ENCODE measurements around the gene ZNF407.

Gene ZNF407

DNA sequence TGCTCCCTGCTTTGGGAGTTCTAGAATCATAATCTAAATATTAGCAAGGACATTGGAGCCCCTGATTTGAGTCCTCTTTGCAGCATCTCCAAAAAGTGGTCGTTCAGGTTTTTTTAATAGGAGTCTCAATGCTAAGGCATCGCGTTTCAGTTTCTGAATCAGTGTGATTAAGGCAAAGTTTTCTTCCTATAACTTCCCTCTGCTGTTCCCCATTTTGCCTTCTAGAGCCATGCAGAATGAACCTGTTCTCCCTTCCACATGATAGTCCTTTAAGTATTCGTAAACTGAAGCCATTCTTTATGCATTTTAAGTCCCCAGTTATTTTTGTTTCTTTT lies 451.8 kb downstream of the ZNF407 start:
- no peak for DNase-seq (ENCODE audit: low read depth, low spot score)

DNA sequence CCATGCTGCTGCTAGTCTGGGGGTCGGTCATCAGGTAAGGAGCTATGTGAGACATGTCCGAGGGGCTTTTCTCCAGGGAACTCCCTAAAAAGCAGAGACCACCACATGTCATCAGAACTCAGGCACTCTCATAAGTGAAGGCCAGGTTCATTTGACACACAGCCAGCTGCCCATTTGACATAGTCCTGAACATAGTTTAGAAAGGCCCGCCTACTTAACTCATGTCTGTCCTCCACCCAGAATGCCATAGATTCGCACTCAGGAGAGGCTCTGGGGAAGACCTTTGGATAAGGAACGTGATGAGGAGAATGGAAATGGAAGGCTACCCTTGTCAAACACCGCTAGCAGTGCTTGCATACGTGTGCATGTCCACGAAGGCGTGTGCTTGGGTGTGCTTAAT lies 454.1 kb downstream of the ZNF407 start:
- no peak for DNase-seq (ENCODE audit: low read depth, low spot score)

DNA sequence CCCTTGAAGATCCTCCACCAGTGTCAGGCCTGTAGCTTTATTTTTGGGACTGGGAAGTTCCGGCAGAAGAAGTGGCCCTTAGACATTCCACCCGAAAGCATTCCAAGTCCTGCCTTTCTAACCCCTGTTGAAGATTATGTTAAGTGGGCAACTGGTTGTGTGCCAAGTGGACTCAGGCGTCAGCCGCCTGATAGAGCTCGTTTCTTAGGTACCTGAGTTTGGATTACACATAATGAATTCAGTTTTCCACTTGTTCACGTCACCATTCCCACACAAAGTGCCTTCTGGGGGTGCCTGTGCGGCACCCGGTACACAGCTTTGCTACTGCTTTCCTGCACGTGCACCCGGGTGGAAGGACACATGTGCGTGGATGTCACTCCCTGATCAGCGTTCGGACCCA lies 454.8 kb downstream of the ZNF407 start:
- no peak for DNase-seq (ENCODE audit: low read depth, low spot score)

DNA sequence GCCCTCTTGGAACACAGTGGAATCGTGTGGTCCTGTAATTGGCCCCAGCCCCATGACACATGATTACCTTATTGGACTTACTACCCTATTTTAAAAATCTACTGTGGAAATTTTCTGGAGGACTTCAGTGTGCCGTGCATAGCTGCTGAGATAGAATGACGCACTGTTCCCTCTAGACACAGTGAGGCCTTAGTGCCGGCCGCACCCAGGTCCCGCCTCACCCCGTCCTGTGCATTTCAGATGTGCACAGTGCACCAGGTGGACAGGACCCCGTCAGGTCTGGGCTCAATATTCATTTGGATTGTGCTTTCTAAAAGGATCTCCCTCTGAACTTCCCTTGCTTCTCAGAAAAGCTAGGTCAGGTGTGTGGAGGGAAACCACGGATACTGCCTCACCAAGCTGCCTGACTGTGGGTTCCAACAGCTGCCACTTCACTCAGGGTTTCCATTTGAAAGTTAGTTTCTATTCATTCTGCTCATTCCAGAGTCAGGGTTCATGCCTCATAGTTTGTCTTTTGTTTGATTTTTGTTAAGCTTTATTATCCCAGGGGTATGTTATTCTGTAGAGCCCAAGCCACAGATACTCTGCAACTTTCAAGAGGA lies 455.5 kb downstream of the ZNF407 start:
- no peak for DNase-seq (ENCODE audit: low read depth, low spot score)

DNA sequence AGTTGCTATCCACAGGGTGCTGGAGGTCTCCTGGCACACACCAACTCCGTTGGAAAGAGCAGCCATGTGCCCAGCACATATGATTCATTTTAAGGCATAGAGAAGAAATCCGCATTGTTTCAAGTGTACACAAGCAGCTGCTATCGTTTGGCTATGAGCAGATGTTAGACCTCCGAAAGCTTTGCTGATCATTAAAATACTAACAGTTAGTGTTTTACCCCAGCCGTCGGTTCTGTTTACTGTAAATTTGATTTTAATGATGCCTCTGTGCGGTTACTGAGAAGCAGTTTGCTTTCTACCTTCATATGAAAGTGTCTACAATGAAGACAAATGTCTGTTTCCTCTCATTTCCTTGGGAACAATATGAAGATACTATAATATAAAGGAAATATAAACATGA lies 456.4 kb downstream of the ZNF407 start:
- no peak for DNase-seq (ENCODE audit: low read depth, low spot score)

DNA sequence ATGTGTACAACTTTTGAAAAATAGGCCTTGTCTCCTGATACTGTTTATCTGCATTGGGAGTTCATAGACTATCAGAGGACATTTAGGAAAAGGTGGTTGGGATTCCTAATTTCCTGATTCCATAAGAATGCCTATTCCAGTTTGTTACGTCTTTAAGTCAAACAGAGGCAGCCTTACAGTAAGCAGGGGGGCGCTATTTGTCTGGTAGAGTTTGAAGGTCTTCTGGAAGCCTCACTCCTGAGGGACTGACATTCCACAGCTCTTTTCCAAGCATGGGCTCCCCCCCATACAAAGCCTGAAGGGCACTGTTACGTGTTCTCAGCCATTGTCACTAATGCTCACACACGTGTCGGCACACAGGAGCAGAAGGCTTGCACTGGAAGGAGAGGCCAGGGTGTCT lies 456.9 kb downstream of the ZNF407 start:
- DNase-seq (ENCODE audit: low read depth, low spot score) = no peak

DNA sequence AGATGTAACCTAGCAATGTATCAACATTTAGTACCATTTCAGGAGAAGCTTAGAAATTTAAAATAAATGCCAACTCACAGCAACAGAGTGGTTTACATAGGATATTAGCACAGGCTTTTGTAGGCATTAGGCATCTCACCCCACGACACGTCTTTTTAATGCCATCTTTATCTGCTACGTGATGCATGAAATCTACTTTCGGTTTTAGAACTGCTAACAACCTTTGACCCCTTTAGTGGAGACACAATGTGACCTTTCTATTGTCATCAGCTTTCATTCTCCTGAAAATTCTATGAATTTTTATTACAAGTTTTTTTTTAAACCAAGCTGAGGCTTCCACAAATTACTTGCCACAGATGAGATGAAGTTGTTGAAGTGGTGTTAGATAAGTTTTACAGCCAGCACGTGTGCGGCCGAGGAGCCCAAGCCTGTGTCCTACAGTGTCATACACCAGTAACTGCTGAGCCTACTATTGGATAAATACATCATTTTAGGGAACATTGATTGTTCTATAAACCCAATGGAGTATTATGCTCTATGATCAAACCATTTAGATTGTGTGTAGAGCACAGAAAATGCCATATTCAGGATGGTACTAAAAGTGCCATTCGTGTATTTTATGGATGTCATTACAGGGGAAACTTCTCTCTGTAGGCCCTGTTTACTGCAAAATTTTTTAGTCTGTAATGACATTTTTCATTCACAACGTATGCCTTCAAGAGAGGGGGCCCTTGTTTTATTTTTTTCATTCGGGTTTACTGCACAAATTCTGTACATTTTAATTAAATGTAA lies 459.7 kb downstream of the ZNF407 start:
- no peak for DNase-seq (ENCODE audit: low read depth, low spot score)

DNA sequence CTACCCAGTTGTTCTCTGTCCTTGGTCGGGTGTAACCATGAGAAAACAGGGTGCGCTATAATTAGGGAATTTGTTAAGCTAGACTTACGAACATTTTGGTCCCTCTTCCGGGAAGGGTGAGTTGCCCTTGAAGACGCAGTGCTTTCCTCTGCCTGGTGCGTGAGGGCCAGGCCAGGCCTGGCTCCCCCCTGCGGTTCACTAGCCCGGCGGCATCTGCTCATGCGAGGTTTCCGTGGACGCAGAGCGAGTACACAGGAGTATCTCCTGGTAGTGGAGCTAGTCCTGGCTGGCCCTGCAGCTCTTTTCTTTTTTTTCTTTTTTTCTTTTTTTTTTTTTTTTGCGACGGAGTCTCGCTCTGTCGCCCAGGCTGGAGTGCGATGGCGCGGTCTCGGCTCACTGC lies 462.5 kb downstream of the ZNF407 start:
- no peak for DNase-seq (ENCODE audit: low read depth, low spot score)

DNA sequence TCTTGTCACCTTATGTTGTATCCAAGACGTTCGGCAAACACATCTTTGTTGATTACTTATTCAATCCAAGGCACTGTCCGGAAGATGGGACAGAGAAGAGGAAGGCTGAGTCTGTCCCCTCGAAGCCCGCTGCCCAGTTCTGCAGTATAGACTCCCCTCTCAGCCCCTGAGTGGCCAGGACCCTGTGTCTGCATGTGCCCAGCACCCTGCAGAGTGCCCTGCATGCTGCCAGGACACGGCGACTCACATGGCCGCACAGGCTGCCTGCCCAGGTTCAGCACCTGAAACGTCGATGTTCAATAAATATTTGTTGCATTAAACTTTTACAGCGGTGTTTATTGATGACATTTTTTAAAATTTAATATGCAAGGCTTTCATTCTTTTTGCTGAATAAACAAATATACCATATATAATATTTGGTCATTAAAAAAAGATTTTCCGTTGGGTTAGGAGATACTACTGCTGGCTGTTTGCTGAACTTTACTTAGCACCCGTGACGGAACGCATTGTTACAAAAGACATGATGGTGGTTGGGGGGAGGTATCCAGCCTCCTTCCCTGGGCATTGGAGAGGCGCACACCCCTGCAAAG lies 464.7 kb downstream of the ZNF407 start:
- DNase-seq (ENCODE audit: low read depth, low spot score) = no peak

DNA sequence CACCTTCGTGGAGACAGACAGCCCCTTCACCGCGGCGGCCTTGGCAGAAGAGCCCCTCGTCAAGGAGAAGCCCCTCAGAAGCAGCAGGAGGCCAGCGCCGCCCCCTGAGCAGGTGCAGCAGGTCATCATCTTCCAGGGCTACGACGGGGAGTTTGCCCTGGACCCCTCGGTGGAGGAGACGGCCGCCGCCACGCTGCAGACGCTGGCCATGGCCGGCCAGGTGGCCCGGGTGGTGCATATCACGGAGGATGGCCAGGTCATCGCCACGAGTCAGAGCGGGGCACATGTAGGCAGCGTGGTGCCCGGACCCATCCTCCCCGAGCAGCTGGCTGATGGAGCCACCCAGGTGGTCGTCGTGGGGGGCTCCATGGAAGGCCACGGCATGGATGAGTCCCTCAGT lies 465.5 kb downstream of the ZNF407 start:
- DNase-seq (ENCODE audit: low read depth, low spot score) = no peak

DNA sequence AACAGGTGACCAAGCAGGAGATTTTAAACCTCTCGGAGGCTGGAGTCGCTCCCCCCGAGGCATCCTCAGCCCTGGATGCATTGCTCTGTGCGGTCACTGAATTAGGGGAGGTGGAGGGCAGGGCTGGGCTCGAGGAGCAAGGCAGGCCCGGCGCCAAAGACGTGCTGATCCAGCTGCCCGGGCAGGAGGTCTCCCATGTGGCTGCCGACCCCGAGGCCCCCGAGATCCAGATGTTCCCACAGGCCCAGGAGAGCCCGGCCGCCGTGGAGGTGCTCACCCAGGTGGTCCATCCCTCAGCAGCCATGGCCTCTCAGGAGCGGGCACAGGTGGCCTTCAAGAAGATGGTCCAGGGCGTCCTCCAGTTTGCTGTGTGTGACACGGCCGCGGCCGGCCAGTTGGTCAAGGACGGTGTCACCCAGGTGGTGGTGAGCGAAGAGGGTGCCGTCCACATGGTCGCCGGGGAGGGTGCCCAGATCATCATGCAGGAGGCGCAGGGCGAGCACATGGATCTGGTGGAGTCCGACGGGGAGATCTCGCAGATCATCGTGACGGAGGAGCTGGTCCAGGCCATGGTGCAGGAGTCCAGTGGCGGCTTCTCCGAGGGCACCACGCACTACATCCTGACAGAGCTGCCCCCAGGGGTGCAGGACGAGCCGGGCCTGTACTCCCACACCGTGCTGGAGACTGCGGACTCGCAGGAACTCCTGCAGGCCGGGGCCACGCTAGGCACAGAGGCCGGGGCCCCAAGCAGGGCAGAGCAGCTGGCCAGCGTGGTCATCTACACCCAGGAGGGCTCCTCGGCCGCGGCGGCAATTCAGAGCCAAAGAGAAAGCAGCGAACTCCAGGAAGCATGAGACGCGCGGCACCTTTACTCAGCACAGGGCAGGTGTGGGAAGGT lies 466.2 kb downstream of the ZNF407 start:
- no peak for DNase-seq (ENCODE audit: low read depth, low spot score)

DNA sequence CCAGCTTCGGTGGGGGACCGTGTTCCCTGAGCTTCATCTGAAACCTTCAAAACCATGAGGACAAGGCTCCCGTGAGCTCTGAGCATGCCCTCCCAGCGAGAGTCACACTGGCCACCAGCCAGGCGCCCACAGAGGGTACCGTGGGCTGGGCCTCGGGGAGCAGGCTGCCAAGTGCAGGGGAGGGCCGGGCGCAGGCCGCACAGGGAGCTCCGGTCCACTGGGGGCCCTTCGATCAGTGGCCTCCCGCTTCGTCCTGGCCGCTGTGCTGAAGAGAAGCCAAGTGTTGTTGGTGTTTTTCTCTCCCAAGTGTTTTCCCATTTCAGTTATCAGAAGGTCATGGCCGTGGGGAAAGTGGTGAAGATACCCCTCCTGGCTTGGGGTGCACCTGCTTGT lies 466.8 kb downstream of the ZNF407 start:
- no peak for DNase-seq (ENCODE audit: low read depth, low spot score)

DNA sequence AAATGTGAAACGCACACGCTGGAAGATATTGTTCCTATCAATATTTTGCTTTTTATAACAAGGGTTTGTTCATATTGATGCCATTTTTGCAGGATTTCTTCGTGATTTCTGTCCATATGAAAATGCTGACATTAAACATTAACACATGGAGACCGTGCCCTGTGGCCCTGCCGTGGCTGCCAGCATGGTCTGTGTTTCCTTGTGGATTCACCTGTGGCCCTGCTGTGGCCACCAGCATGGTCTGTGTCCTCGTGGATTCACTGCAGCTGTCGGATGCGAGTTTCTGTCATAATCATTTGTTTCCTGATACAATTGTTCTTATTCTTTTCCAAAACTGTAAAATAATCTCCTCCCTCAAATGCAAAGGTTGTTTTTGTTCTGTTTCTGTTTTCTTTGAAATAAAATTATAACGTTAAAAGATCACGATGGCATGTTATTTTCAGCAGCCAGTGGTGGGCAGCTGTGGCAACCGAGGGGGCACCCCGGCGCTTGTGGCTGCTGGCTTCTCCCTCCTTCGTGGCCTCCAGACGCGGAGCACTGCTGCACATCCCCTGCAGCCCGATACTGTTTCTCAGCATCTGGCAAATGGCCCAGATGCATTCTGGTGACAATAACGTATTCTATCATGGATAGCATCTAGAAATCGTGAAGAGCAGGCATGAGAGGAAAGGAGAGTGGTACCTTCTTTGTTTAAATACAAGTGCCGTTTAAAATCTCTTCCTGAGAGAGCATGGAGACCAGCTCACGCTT lies 467.8 kb downstream of the ZNF407 start:
- no peak for DNase-seq (ENCODE audit: low read depth, low spot score)

DNA sequence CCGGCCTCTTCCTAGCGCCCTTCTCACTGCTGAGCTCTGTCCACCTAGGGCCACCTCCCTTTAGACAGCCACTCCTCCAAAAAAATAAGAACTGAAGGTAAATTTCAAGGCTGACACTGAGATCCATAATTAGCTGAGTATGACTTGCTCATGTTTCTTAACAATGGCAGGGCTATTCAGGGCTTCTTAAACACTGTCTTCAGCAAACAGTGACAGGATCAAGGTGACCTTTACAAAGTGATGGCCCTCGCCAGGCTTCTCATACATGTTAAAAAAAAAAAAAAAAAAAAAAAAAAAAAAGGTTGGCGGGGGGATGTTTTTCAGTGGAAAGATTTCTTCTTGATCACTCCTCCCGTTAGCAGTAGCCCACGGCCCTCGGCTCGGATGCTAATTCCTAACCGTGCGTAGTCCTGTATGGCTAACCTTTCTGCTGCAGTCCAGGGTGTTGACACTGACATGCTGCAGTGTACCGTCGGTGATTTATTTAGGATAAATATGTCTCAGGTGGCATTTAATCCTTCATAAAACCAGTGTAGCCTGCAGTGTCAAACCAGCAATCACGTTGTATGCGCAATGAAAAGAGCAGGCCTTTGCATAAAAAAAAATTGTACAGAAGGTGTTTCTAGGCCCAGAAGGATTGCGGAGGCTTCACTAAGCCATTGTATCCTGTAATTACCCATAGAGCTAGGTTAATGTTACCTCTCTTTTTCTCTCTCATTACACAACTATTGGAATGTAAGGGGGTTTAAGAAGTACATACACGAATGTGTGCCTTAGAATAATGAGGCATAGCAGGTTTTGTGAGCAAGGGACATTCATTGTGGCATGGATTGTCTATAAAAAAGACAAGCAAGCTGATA lies 468.6 kb downstream of the ZNF407 start:
- no peak for DNase-seq (ENCODE audit: low read depth, low spot score)

DNA sequence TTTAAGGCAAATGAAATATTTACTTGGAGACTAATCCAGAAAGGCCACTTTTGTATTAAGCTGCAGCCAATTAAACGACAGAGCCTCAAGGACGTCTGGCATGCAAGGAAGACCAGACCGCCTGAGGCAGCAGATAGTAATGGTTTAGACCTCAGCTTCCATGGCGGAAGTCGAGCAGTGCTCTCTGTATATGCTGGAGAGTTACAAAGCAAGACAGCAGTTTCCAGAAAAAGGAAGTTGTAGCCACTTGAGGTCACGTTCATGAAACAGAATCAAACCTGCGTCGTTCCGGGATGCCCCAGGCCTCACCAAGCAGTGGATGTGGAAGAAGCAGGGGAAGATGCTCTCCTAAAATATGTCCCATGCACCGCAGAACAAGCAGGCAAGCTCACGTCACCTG lies 469.3 kb downstream of the ZNF407 start:
- no peak for DNase-seq (ENCODE audit: low read depth, low spot score)

DNA sequence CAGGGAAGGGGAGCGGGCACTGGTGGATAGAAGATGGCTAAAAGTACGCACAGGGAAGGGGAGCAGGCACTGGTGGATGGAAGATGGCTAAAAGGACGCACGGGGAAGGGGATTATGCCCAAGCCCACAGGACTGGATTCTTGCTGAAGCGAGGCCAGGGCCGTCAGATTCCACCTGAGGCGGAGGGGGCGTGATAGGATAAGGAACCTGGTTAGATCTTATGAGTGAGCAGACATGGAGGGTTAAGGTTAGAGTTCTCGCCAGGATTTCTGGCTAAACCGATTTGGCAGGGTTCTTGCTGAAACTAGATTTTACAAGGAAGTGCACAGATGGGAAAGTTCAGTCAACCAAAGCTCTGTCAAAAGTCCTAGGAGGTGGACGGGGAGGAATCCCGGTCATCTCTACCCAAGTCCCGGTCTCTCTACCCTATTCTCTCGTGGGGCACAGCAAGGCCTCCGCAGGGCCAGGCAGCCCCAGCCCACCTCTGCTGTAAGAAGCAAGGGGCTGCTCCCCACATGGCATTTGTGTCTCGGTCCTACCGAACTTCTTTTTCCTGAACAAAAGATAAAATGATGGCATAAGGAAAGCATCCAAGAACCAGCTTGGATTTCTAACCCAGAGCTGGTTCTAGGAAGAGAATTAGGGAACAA lies 470.5 kb downstream of the ZNF407 start:
- no peak for DNase-seq (ENCODE audit: low read depth, low spot score)

DNA sequence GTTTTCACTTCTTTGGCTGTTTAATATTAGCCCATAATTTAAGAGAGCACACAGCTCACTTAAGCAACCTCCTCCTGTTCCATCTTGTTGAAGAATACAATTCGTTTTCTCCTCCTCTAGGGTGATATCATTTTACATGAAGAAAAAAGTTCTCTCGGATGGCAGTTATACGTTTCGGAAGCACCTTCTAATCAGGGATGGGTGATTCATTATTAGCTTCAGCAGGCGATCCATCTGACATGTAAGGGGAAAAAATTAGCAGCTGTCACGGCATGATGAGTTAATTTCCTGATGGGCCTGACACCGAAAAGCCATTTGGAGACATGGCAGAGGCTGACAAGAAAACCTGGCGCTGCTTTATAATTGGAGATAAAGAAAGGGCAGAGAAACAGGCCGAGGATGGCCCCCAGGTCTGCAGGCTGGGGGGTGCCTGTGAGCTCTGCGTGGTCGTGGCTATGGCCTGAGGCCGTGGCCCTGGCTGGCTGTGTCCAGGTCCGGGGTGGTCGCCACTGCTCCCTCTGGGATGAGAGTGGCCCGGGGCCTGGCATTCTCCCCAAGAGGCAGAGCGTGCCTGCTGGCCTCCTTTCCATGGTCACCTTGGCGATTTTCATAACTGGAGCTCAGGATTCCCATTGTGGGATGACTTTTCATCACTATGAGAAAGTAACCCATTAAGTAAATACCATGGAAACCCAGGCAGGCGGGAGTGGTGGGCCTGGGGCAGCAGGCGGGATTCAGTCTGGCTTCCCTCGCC lies 471.2 kb downstream of the ZNF407 start:
- DNase-seq (ENCODE audit: low read depth, low spot score) = no peak

DNA sequence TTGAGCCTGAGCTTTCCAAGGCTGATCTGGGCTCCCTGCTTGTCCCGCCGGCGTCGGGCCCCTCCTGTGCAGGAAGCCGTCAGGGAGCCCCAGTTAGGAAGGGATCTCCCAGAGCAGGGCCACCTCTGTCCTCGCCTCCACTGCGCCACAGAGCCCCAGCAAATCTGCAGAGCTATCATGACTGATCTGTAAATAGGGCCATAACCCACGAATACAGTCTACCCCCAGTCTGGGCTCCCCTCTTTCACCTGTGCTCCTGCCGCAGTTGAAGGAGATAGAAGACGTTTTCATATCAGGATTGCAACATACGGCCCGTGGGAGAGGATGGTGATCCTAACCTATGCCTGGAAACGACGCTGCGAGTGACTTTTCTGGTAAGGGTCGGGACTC lies 472.6 kb downstream of the ZNF407 start:
- DNase-seq (ENCODE audit: low read depth, low spot score) = no peak

Data from astrocyte of the hippocampus (primary cell).